ENCODE measurements around the gene NFX1. TPM values are rescaled to one million over a fixed set of nuclear protein-coding genes. Genes with fewer than 3 reads are reported as not detected.

The NFX1 gene
- polyA plus RNA-seq, 1 experiment = 32.2 TPM

- TF ChIP-seq CTCF (IDR thresholded peaks at IDR 0.05; ENCODE audit: insufficient read depth, low read depth, low read length) = no peak
- POLR2A ChIA-PET = no interaction called here
- CTCF ChIA-PET = interaction anchor here (1.9 kb wide), 1 partner anchor 26 kb away, joined by 5 read pairs; no protein-coding TSS in a partner anchor
- Histone ChIP-seq H3K4me3 (ENCODE audit: low read depth, low read length) (no peak overlapping the region), H3K36me3 (ENCODE audit: control insufficient read depth, insufficient read depth, low read length) (peaks cover 18% of the 10 kb centered on the region), H3K27me3 (ENCODE audit: control insufficient read depth, insufficient read depth, low read length) (no peaks in the 10 kb centered on the region)
- DNase-seq (ENCODE audit: low read depth) = no peak
Observed at GRCh38 chr9:33260372-33260771, 29.9 kb upstream of the NFX1 start.

GRCh38 chr9:33263131-33264002 is 26.9 kb upstream of the NFX1 start:
- Histone ChIP-seq H3K27me3 (ENCODE audit: control insufficient read depth, insufficient read depth, low read length) (no peaks in the 10 kb centered on the region), H3K4me3 (ENCODE audit: low read depth, low read length) (peak overlapping the region; percentile 95), H3K36me3 (ENCODE audit: control insufficient read depth, insufficient read depth, low read length) (peaks cover 10% of the 10 kb centered on the region)
- CTCF ChIA-PET = interaction anchor here (0.5 to 1.1 kb wide), 2 partner anchors 32 to 67 kb away, joined by 3 read pairs; no protein-coding TSS in a partner anchor
- no peak for TF ChIP-seq CTCF (IDR thresholded peaks at IDR 0.05; ENCODE audit: insufficient read depth, low read depth, low read length)
- POLR2A ChIA-PET = no interaction called here
- DNase-seq (ENCODE audit: low read depth) = no peak

GRCh38 chr9:33264003-33264472 is 26.3 kb upstream of the NFX1 start:
- H3K27me3 ChIP-seq (ENCODE audit: control insufficient read depth, insufficient read depth, low read length) = no peaks in the 10 kb centered on the region
- no peak for TF ChIP-seq CTCF (IDR thresholded peaks at IDR 0.05; ENCODE audit: insufficient read depth, low read depth, low read length)
- H3K36me3 ChIP-seq (ENCODE audit: control insufficient read depth, insufficient read depth, low read length) = peaks cover 8% of the 10 kb centered on the region
- POLR2A ChIA-PET = no interaction called here
- CTCF ChIA-PET = interaction anchor here (0.5 to 1.1 kb wide), 4 partner anchors 10 to 67 kb away, joined by 3 read pairs; no protein-coding TSS in a partner anchor
- peak overlapping the region; percentile 95 for H3K4me3 ChIP-seq (ENCODE audit: low read depth, low read length)
- no peak for DNase-seq (ENCODE audit: low read depth)

- Histone ChIP-seq H3K4me3 (ENCODE audit: low read depth, low read length) (peak within 1 kb of the TSS; percentile 95), H3K36me3 (ENCODE audit: control insufficient read depth, insufficient read depth, low read length) (peaks cover 4% of the 10 kb centered on the region), H3K27me3 (ENCODE audit: control insufficient read depth, insufficient read depth, low read length) (no peaks in the 10 kb centered on the region)
- ChIA-PET POLR2A (no interaction called here), CTCF (interaction anchor here (0.5 to 1.1 kb wide), 6 partner anchors 9 to 68 kb away, joined by 3 to 4 read pairs (median 3); no protein-coding TSS in a partner anchor)
- DNase-seq (ENCODE audit: low read depth) = peak; percentile 97
- TF ChIP-seq CTCF (IDR thresholded peaks at IDR 0.05; ENCODE audit: insufficient read depth, low read depth, low read length) = peak; percentile 49
Observed at GRCh38 chr9:33264473-33265177, 25.7 kb upstream of the NFX1 start, which contains the start of the genes BAG1 and CHMP5. Gene BAG1, minus strand, starts transcription at chr9:33264708. Gene CHMP5, plus strand, starts transcription at chr9:33265049. Its CDS starts 30 bp downstream, at chr9:33265079.
